Transverse colon (tissue), 4 donors: ENCODE data around the gene ZBTB5. TPM values are rescaled to one million over a fixed set of nuclear protein-coding genes. Genes with fewer than 3 reads are reported as not detected.

ENCODE experiments used
- DNase-seq: peaks from one replicate; pipeline ENCODE4 v3.0.0-alpha.2; 2019
- H3K27ac ChIP-seq, 4 donors: fragments of 200-600 bp; sonication (generic); 2 replicates each; pipeline ENCODE4 v1.5.1; 2016 to 2018; ENCODE audit warnings: inconsistent platforms in 4 of 4
- H3K27me3 ChIP-seq: fragments of 200-600 bp; sonication (generic); 2 replicates; pipeline ENCODE4 v1.5.1; 2017; ENCODE audit warnings: inconsistent platforms
- H3K36me3 ChIP-seq, 4 donors: fragments of 200-600 bp; sonication (generic); 2 replicates each; pipeline ENCODE4 v1.5.1; 2017 to 2019; ENCODE audit warnings: inconsistent platforms in 4 of 4
- H3K4me1 ChIP-seq, 4 donors: fragments of 200-600 bp; sonication (generic); 2 replicates each; pipeline ENCODE4 v1.5.1; 2017 to 2020; ENCODE audit warnings: inconsistent platforms in 4 of 4
- H3K4me3 ChIP-seq, 4 donors: fragments of 200-600 bp; sonication (generic); 1 replicate in 1 of 4; 2 replicates in 3 of 4; pipeline versions ENCODE4 v1.5.1 to v1.6.1; 2017 to 2019; ENCODE audit warnings: inconsistent platforms in 4 of 4
- H3K9me3 ChIP-seq, 2 donors: fragments of 200-600 bp; sonication (generic); 2 replicates each; pipeline ENCODE4 v1.5.1; 2017 to 2019; ENCODE audit warnings: inconsistent platforms in 2 of 2
- CTCF ChIP-seq, 5 experiments: fragments of 200-600 bp in 3 of 5; fragments of 450-650 bp in 2 of 5; sonication (generic) in 3 of 5; IDR thresholded peaks; 1 replicate in 2 of 5; 2 replicates in 3 of 5; pipeline ENCODE4 v1.5.1; 2016 to 2017; ENCODE audit warnings: antibody characterized with exemption in 5 of 5, inconsistent platforms in 3 of 5, mild to moderate bottlenecking in 2 of 5, moderate library complexity in 1 of 5
- EP300 ChIP-seq: sonication (generic); formaldehyde crosslinking; IDR thresholded peaks from one replicate; pipeline ENCODE4 v1.6.1; 2017; ENCODE audit warnings: antibody characterized with exemption, low read depth
- POLR2A ChIP-seq: fragments of 450-650 bp; IDR thresholded peaks from one replicate; pipeline ENCODE4 v1.6.1; 2016; ENCODE audit warnings: antibody characterized with exemption, mild to moderate bottlenecking, moderate library complexity
- POLR2AphosphoS5 ChIP-seq, 3 donors: sonication (generic); formaldehyde crosslinking; IDR thresholded peaks; one replicate each; pipeline ENCODE4 v1.6.1; 2016; ENCODE audit warnings: antibody characterized with exemption in 3 of 3
- WGBS, 2 donors: methylation state at CpG; one replicate each; pipeline ENCODE4 v1.1.5; 2018; ENCODE audit warnings: low coverage in 1 of 2; 5-methylcytosine and 5-hydroxymethylcytosine counted together
- in situ Hi-C, 4 donors: fragments of 200-750 bp; cut with MboI; loops; one replicate each; pipeline versions ENCODE4 v1.15.0 to v1.15.1; 2017; ENCODE audit warnings: low sequenced_read_pairs in 3 of 4, low pct_ligation_motif_present in 1 of 4, low pct_unique_long_range_greater_than_20kb in 1 of 4
- intact Hi-C: fragments of 100-400 bp; cut with DNase I; formaldehyde crosslinking; loops from one replicate; pipeline ENCODE4 v1.15.1; 2023; ENCODE audit warnings: low total_unique reads
- total RNA-seq, 4 donors: library from RNA; depleted of rRNA; stranded (reverse); fragments of >200 nt; gene quantifications; one replicate each; pipeline ENCODE4 v1.1.0, GENCODE V29; 2016

ZBTB5 gene
- total RNA-seq, 4 donors from 2014 or later = 3.2 to 14.6 (median 12.8) TPM

DNA sequence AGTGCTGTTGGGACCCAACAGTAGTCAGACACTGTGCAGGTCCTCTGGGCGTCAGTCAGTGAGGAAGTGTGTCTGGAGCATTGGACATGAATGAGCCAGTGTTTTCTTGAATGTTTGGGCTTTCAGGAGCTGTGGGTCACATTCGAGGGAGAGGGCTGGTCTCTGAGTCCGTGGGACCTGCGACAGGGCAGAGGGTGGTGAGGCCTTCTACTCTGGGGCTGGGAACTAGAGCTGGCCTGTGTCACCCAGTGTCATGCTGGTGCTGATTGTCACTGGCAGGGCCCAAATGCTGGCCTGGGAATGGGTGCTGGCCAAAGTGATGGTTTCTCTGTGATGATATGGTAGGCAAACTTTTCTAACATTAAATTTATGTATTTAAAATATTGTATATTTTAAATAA is 30.8 kb upstream of the ZBTB5 start:
- Histone ChIP-seq H3K27ac (no peak overlapping the region), H3K9me3 (no peaks in the 10 kb centered on the region), H3K36me3 (peaks cover 0 to 47% (median 15%) of the 10 kb centered on the region in 4 donors), H3K27me3 (no peaks in the 10 kb centered on the region), H3K4me3 (no peak overlapping the region), H3K4me1 (no peaks in the 10 kb centered on the region)
- 34 to 66% methylated on average over 3 to 4 of the region's 4 CpGs for WGBS, 2 donors
- in situ Hi-C loops = loop anchor here in 1 of 4 donors (25.0 kb wide), 1 partner anchor 416 kb away; the partner anchor contains the start of gene SLC25A51
- TF ChIP-seq POLR2AphosphoS5 (IDR thresholded peaks at IDR 0.05) = no peak
- no peak for TF ChIP-seq POLR2A
- TF ChIP-seq EP300 = no peak
- TF ChIP-seq CTCF (IDR thresholded peaks at IDR 0.05) = no peak
- intact Hi-C loops = no loop called here
- no peak for DNase-seq

DNA sequence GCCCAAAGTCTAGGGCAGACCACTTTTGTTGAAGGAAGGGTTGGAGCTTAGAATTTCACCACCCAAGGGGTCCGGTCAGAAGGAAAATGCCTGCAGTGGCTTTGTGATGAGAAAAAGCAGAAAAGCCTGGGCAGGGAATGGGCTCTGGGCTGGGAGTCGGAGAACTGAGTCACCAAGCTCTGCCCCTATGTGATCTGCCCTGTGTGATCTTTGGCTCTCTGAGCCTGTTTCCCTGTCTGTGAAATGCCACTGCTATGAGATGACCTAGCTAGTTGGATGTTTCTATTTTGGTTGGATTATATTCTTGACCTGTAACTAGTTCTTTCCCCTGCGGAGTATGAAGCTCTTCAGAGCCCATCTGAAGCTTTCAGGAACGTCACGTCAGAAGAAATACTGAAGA is 30.3 kb upstream of the ZBTB5 start:
- no peak for DNase-seq
- no peak overlapping the region for H3K4me3 ChIP-seq
- no peaks in the 10 kb centered on the region for H3K27me3 ChIP-seq
- in situ Hi-C loops = loop anchor here in 1 of 4 donors (25.0 kb wide), 1 partner anchor 417 kb away; the partner anchor contains the start of gene SLC25A51
- no peaks in the 10 kb centered on the region for H3K9me3 ChIP-seq
- H3K36me3 ChIP-seq = peaks cover 0 to 47% (median 17%) of the 10 kb centered on the region in 4 donors
- 95 to 100% methylated on average over 1 to 5 of the region's 5 CpGs for WGBS, 2 donors
- no peak overlapping the region for H3K27ac ChIP-seq
- TF ChIP-seq CTCF (IDR thresholded peaks at IDR 0.05) (no peak), EP300 (no peak), POLR2AphosphoS5 (IDR thresholded peaks at IDR 0.05) (no peak), POLR2A (no peak)
- intact Hi-C loops = no loop called here
- no peaks in the 10 kb centered on the region for H3K4me1 ChIP-seq

GRCh38 chr9:37491939-37492338 is 26.7 kb upstream of the ZBTB5 start:
- peaks cover 0 to 30% (median 14%) of the 10 kb centered on the region in 4 donors for H3K36me3 ChIP-seq
- no peaks in the 10 kb centered on the region for H3K27me3 ChIP-seq
- no peak overlapping the region for H3K27ac ChIP-seq
- 95 to 100% methylated on average over 1 of the region's 1 CpG for WGBS, 2 donors
- intact Hi-C loops (loop anchor here (5.0 kb wide), 1 partner anchor 80 kb away; no protein-coding TSS in a partner anchor), in situ Hi-C loops (loop anchor here in 1 of 4 donors (25.0 kb wide), 1 partner anchor 420 kb away; the partner anchor contains the start of gene SLC25A51)
- TF ChIP-seq POLR2AphosphoS5 (IDR thresholded peaks at IDR 0.05) (no peak), POLR2A (no peak), CTCF (IDR thresholded peaks at IDR 0.05) (no peak), EP300 (no peak)
- no peak for DNase-seq
- peaks cover 4 to 12% (median 9%) of the 10 kb centered on the region in 4 donors for H3K4me1 ChIP-seq
- H3K9me3 ChIP-seq = no peaks in the 10 kb centered on the region
- no peak overlapping the region for H3K4me3 ChIP-seq

GRCh38 chr9:37486616-37487548 is 21.6 kb upstream of the ZBTB5 start:
- in situ Hi-C loops (loop anchor here in 2 of 4 donors (10.0 to 25.0 kb wide), 2 partner anchors 108 to 425 kb away; partner anchors contain the start of genes TOMM5 (in 2 of the 2) and SLC25A51 (in 1 of the 2)), intact Hi-C loops (no loop called here)
- Histone ChIP-seq H3K27me3 (no peaks in the 10 kb centered on the region), H3K36me3 (peaks cover 0 to 19% (median 0%) of the 10 kb centered on the region in 4 donors), H3K9me3 (no peaks in the 10 kb centered on the region), H3K27ac (peak overlapping the region; percentile 82 to 88 (median 86)), H3K4me3 (peak overlapping the region in 3 of 4 donors; percentile 62 to 90 (median 64)), H3K4me1 (peaks cover 16 to 23% (median 19%) of the 10 kb centered on the region in 4 donors)
- 12 to 40% methylated on average over 3 to 7 of the region's 7 CpGs for WGBS, 2 donors
- TF ChIP-seq CTCF (IDR thresholded peaks at IDR 0.05) = no peak
- no peak for TF ChIP-seq EP300
- TF ChIP-seq POLR2A = no peak
- TF ChIP-seq POLR2AphosphoS5 (IDR thresholded peaks at IDR 0.05) = peak in 2 of 3 donors; percentile 12 to 55
- peak; percentile 31 for DNase-seq
